ENCODE results near the gene DNMBP.
"Not testable (repeated sequence)": the region's sequence is repeated elsewhere in the genome, so short reads cannot be mapped to it uniquely, and the experiment has no call there.

Gene DNMBP

GRCh38 chr10:99872367-99873162 is 137.2 kb downstream of the DNMBP start:
- peak; percentile 41 for DNase-seq (ENCODE audit: low read depth)
- no peak for TF ChIP-seq CTCF (IDR thresholded peaks at IDR 0.05; ENCODE audit: low read length, missing control alignments)
- no peak overlapping the region for H3K4me3 ChIP-seq (replicated peaks; ENCODE audit: low read depth, low read length)

GRCh38 chr10:99870123-99870730 is 139.5 kb downstream of the DNMBP start:
- no peak for TF ChIP-seq CTCF (IDR thresholded peaks at IDR 0.05; ENCODE audit: low read length, missing control alignments)
- DNase-seq (ENCODE audit: low read depth) = no peak
- H3K4me3 ChIP-seq (replicated peaks; ENCODE audit: low read depth, low read length) = no peak overlapping the region

- TF ChIP-seq CTCF (IDR thresholded peaks at IDR 0.05; ENCODE audit: low read length, missing control alignments) = no peak
- no peak for DNase-seq (ENCODE audit: low read depth)
Observed at GRCh38 chr10:99869581-99870122, 140.1 kb downstream of the DNMBP start.

GRCh38 chr10:99867250-99867649 is 142.5 kb downstream of the DNMBP start:
- DNase-seq (ENCODE audit: low read depth); H3K4me3 ChIP-seq (replicated peaks; ENCODE audit: low read depth, low read length): not testable (repeated sequence)

More at GRCh38 chr10:99869581-99870122, 140.1 kb downstream of the DNMBP start:
- H3K4me3 ChIP-seq (replicated peaks; ENCODE audit: low read depth, low read length) = no peak overlapping the region

- peak; percentile 45 for DNase-seq (ENCODE audit: low read depth)
- not testable (repeated sequence) for H3K4me3 ChIP-seq (replicated peaks; ENCODE audit: low read depth, low read length)
Observed at GRCh38 chr10:99863535-99864240, 146.1 kb downstream of the DNMBP start.

- no peak overlapping the region for H3K4me3 ChIP-seq (replicated peaks; ENCODE audit: low read depth, low read length)
- TF ChIP-seq CTCF (IDR thresholded peaks at IDR 0.05; ENCODE audit: low read length, missing control alignments) = no peak
- no peak for DNase-seq (ENCODE audit: low read depth)
Observed at GRCh38 chr10:99860466-99860865, 149.3 kb downstream of the DNMBP start.

GRCh38 chr10:99859585-99859984 is 150.2 kb downstream of the DNMBP start:
- TF ChIP-seq CTCF (IDR thresholded peaks at IDR 0.05; ENCODE audit: low read length, missing control alignments) = peak; percentile 48
- DNase-seq (ENCODE audit: low read depth) = peak; percentile 31

More at GRCh38 chr10:99859585-99859984, 150.2 kb downstream of the DNMBP start:
- H3K4me3 ChIP-seq (replicated peaks; ENCODE audit: low read depth, low read length) = no peak overlapping the region

Measured in fibroblast of pulmonary artery (primary cell).